ENCODE results near the gene RGS5.

Gene RGS5

DNA sequence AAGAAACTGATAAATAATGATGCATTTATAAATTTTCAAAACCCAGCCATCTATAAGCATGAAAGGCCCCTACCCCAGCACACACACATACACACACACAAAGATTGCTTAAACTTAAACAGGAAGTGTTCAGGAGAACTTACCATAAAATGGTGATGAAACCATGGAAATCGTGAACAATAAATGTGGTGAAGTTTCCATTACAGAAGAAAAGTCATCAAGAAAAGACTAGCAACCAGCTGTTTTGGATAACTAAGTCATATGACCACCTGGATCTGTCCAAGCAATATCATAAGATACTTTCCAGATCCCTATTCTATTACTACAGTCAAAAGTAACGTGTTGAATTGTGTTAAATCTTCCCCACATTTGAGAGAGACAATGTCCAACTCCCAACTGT, 24.1 kb downstream of the RGS5 start:
- no peak for DNase-seq

DNA sequence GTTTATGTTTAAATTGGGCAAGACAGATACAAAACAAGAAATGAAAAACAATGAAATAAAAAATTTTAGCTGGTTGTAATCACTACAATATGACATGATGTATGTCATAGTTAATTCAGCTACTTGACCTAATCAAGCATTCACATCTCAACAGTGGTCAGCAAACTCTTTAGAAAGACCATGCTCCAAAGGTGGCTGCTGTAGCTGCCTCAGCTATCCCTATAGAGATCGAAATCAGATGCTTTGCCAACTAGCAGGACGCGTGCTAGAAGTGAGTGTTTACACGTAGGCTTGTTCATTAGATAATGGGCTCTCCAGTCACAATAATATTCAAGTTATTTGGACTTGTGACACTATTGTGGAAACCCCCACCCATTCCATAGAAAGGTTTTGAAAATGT, 25.9 kb downstream of the RGS5 start:
- no peak for DNase-seq

DNA sequence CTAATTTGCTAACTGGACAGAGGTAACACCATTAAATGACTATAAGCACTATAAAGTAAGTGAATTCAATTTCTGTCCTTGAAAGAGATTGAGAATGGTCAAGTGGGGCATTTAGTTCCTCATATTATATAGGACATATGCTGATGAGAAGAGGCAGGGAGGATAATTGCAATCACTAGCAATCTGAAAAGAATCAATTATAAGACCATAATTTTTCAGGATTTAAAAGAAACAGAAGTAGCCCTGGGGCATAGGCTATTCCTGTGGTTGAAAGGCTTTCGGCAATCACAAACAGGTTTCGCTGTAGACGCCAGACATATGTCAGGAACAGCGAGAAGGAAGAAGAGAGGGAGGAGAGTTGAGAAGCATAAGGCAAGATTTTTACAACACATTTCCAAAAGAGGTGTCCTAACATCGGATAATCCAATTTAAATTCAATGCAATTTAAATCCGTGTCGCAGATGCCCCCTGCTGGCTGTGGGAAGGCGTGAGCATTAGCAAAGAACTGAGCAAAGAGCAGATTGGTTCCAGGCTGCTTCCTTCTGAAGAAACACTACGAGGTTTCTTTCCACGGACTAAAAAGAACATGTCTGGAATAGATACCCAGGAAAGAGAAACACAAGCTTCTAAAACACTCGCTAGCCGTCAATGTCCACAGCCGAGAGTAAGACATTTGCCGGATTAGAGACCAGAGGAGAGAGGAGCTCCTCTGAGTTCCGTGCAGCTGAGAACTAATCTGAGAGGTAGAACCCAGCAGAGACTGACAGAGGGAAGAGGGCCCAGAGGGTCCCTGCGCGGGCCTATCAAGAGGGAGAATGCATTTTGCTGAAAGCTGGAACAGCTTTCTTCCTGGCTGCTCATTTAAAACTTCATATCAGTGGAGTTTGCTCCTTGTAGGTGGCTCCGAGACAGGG, 27.9 kb downstream of the RGS5 start:
- peak; percentile 67 for DNase-seq

DNA sequence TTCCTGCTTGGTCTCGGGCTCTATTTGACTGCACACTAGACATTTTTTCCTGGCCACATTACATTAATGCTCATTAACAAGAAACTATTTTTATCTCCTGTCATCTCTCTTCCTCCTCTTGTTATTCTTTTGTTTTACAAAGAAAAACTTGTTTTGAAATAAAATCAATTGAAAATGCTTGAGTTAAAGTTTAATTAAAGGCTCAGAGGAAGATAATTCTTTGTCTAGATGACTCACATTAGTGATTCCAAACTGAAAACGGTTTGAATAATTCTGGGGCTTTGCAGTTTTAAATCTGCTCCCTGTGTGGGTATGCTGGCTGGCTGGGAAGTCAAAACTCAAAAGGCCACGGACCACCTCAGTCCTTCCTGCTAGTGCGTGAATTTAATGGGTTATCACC, 29.6 kb downstream of the RGS5 start:
- DNase-seq, result no peak

DNA sequence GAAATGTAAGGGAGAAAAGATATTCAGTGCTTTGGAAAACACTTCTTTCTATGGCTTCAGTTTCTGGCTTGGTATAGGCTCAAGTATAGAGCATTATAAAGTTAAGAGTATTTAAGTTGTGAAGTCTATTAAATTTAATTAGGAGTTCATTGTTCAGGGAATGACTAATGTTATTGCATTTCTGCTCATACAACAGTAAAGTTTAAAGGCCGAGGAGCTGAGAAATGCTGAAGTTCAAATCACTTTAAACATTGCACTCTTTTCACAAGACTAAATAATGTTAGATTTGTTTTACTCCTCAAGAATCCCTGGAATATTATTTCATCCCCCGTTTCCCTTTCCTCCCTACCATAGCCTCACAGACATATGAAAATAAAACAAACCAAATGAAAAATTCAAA, 30.1 kb downstream of the RGS5 start:
- DNase-seq, result no peak

DNA sequence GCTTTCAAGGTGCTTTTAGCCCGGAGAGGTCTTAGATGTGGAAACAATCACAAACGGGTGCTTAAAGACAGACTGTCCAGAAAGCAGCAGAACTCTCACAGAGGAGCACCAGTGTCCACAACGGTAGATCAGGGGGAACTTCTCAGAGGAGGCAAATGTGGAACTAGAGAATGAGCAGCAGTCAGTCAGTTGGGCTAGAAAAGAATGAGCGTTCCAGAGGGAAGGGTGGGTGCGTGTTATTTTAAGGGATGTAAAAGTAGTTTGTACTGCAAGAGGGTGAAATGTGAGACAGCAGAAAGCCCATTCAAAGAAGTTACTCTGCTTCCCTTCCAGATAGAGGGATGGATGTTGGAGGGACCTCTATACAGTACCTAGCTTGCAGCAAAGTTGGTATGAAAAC, 30.9 kb downstream of the RGS5 start:
- DNase-seq, result no peak

DNA sequence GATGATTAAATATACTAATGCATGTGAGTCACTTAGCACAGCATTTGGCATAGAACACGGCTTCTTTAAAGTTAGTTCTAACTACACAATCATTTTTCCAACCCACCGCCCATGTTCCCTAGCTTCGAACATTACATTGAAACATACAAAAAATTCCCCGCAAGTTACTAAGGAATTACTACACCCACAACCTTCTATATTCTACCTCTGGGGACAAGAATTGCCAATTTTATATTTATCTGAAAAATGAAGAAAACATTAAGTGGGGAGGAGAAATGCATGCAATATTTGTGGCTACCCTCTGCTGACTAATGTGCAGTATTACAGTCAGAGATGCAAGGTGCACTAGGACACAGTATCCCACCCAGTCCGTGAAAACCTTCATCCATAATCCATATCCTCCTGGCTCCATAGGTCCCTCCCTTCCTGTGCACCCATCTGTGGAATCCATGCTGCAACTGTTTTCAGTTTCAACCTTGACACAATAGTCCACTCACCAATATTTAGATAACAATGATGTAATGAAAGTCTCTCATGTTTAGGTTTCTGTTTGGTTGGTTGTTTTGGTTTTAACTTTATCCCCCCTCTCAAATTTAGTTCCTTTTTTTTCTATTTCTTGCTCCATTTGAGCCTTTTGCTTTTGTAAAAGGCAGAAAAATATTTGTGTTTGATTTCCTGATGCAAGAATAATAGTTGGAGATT, 31.6 kb downstream of the RGS5 start:
- DNase-seq, result peak; percentile 62

DNA sequence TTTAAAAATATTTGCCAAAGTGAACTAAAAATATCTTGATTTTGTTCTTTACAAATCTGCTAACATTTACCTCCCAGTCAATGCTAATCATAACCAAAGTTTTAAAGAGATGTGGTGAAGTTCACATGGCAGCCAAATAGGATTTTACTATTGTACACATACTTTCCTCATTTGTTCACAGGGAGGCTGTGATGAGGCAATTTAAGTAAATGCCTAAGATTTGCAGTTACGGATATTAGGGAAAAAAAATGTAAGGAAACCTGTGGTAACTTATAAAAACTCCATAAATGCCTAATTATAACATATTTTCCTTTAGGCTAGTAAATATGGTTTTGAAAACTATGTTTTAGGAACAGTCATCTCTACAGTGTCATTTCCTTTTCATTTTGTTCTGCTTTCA, 32.4 kb downstream of the RGS5 start:
- DNase-seq, result no peak

DNA sequence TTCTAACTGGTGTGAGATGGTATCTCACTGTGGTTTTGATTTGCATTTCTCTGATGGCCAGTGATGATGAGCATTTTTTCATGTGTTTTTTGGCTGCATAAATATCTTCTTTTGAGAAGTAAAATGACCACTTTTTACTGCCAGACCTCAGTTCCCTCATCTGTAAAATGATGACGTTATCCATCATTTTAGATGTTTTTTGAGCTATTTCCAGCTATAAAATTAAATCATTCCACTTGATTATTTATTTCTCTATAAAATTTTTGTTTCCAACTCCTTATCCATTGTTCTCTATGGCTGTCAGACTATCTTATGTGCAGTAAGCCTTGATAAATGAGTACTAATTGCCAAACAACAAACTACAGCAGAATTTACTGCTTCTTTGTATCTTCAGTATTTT, 33.2 kb downstream of the RGS5 start:
- DNase-seq, result no peak

DNA sequence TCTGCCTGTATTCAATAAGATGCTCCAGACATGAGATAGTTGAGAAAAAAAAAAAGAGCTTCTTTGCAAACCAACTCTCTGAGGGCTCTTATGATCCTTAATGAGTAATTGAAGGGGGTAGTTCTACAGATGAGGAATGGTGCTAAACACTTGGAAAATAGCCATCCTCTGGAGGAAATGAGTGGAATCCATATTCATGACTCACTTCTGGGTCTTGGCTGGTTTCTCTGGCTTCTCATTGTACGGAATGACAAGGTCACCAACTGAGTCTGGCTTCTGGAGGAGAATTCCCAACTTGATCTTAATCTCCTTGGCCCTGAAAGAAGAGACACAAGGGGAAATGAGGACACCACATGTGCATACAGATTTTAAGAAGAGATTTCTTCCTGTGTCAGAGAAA, 34.7 kb downstream of the RGS5 start:
- DNase-seq, result no peak

DNA sequence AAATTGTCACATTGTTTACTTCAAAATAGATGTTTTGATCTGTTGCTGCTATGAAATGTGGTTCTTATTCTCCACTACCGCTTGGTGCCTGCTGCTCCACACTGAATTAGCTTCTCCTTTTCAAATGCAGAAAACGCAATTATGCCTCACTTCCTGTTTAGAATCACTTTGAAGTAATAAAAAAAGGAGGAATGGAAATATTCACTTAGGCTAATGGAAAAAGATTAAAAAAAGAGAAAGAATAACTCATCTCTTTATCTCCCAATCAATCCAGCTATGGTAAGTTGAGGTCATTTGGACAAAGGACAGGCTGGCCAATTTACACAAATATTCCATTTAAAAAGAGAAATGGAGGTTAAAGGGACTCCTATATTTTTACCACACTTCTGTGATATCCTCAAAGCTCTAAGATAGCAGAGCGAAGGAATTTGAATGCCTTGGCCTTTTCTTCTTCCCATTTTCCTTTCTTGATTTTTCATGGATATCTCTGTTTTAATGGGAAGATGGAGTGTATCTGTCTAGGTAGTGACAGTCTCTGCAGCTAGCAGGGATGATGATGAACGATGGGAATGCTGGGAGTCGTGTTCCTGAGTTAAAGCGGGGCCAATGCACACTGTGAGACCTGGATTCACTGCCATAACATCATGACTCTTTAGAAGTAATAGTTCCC, 35.7 kb downstream of the RGS5 start:
- DNase-seq, result peak; percentile 24

DNA sequence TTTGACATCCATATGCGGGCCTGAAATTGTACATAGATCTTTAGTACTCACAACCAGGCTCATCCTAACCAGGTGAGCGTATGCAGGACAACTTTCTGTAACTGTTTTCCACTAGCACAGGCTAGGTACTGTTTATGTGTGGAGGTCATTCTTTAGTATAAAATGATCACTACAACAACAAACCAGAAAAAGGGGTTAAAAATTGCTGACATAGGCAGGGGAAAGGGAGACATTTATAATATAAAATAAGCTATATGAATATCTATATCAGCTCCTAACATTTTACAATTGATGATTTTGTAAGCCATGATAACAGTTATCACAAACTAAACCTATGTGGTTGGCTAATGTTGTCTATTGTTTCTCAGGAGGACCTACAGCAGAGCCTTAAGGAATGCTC, 37.6 kb downstream of the RGS5 start:
- DNase-seq, result no peak

DNA sequence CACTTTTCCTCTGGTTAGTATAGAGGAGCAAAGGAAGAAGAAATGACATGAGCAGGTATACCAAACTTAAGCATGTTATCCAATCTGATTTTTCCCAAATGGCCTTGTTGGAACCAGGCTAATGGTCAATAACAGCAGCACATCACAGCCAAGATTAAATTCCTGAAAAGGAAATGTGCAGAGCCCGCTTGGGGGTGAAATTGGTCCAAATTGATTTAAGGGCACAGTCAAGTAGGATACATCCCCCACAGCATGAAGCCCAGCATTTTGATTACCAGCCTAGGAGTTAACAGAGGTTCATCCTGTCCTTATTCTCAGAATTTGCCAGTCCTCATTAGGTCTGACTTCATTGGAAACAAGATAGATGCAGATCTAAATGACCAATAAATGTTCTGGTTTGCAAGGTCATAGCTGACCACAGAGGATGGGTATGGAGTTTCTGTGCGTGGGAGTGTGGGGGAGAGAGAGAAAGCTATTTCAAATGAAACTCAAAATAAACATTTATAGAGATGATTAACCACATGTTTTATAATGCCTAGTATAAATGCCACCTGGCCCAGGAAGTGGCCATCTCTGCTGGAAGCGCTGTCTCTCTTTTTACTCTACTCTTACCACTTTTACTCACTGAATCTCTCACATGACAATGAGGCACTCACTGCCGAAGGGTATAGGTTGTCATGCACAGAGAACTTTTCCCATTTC, 38.7 kb downstream of the RGS5 start:
- DNase-seq, result peak; percentile 83

DNA sequence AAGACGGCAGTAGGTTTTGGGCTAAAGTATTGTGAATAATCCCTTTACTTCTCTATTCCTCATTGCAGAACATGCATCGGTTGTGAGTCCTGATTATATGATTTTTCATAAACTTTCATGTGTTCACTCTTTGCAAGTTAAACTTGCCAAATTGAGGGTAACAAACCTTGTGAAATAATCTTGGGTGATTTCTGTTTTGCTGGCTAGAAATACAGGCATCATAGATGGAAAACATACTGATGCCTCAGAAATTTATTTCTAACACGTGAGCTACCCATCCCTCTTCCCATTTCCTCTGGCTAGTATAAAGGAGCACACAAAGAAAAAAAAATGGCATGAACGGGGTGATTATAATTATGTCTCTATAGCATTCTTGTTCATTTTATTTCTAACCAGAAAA, 39.6 kb downstream of the RGS5 start:
- peak; percentile 83 for DNase-seq

DNA sequence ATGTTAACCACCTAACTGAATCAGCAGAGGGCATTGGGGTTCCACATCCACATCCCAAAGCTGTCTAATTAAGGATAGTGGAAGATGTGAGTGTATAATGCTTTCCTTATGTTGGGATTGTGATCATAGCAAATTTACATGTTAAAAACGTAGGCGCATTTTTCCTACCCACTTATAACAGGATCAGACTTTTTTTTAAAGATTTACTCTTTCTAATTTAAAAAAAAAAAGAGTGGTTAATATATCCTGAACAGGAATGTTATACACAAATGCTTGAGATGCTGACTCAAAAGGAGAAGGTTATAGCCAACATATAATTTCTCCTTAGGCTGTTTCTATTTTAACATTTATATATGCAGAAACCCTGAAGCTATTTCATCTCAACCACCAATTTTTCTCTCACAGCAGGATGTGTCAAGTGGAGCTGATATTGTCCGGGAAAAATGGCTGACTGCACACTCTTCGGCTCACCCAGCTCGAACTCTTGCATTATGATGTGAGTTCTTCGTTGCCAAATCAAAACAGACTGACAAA, 40.3 kb downstream of the RGS5 start:
- peak; percentile 55 for DNase-seq

DNA sequence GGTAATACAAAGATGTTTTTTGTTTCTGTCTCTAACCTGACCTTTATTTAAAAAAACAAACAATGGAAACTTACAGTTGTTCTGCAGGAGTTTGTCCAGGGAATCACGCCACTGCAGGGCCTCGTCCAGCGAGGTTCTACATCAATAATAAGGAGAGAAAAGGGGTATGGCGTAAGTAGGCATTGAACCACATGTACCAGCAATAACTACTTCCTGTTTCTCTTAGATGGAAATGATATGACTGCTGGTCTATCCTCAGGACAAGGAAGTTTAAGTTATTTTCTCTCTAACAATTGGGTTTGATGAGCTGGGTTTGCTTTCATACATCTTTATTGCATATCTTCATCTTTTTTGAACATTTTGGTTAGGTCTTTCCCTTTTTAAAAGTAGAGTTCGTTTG, 40.9 kb downstream of the RGS5 start:
- DNase-seq, result no peak

DNA sequence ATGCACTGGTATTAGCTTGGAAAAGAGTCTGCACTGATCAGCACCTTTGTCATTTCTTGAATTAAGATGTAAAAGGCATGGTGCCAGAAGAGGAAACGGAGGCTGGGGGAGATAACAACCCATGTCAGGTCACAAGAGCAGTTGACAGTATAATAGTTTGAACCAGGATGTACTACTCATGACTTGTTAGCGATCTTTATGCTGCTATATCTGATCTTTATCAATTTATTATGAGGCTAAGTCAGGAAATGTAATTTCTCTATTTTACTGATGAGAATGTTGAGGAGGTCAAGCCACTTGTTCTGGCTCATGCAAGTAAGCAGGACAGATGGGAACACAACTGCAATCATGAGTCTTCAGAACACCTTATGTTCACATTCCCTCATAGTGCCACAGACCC, 41.4 kb downstream of the RGS5 start:
- DNase-seq, result no peak

DNA sequence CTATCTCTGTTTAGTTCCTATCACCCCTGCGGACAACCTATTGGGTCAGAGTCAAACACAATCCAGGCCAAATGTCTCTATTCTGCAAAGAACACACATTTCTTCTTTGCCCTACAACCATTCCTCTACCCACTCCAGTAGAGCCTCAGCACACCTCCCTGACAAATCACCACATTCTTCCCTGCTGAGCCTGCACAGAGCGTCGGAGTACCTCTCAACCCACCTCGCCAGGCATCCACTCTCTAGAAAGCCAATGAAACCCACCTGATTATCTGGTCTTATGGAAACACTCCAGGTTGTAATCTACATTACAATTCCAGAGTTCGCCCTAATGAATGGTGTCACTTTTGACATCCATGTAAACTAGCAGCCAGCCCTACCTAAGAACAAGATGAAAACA, 47.1 kb downstream of the RGS5 start:
- no peak for DNase-seq

DNA sequence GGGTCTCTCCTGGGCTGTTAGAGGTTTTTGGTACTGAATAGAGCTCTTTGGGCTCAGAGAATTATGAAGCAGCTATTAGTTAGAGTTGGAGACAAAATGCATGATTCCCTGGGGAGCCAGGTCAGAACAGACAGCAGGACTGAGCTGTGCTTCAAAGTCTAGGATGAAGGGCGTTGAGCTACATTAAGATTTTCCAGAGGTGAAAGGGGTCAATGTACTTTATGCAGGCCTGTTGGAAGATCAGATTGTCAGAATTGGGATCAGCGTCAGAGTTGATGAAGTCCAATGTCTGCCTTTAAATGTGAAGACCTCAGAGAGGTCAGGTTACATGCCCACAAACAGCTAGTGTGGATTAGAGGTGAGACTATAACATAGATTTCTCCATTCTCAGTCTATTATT, 53.8 kb downstream of the RGS5 start:
- DNase-seq, result no peak

DNA sequence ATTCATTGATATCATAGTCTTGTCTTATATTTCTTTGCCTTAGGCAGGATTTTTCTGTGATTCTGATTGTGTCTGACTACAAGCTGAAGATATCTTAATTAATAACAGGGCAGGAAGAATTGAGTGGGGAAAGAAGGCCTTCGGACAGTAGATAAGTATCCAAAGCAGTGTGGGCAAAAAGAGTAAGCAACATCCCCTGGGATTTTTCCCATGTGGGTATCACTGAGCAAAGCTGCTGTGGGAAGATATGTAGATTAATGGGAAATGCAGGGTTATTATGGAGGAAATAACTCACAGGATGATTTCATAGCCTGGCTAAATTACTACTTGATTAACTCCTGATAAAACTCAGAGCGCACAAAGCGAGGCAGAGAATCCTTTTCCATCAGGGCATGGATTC, 55.7 kb downstream of the RGS5 start:
- DNase-seq, result no peak

DNA sequence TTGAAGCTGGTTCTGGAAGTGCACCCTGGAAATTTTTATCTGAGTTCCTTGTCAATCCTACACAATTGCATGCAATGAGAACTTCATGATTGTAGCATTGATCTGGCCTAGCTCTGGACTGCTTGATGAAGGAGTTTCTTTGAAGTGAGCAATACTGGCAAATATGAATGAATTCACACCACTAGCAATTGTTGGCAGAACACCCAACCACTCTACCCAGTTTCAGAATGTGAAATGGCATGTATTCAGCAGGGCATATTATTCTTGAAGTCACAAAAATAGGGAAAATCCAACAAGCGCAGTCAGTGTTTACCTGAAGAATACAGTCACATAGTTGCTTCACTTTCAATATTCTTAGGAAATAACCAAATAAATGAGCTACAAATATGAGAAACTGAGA, 57.3 kb downstream of the RGS5 start:
- no peak for DNase-seq

DNA sequence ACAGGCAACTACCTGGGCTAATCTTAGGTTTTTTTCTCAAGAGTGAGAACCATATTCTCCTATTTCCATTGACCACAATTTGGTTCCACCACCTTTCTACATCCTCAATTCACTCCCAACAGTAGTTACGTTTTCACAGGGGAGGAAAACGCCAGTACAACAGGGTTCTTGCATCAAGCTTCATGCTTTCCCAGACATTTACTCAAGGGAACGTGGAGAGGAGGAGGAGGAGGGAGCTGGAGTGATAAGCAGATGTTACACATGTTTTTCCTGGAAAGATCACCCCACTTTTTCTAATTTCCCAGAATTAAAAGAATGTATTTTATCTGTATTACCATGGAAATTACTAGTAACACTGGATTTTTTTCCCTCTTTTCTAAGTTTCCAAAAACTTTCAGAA, 58.3 kb downstream of the RGS5 start:
- no peak for DNase-seq

DNA sequence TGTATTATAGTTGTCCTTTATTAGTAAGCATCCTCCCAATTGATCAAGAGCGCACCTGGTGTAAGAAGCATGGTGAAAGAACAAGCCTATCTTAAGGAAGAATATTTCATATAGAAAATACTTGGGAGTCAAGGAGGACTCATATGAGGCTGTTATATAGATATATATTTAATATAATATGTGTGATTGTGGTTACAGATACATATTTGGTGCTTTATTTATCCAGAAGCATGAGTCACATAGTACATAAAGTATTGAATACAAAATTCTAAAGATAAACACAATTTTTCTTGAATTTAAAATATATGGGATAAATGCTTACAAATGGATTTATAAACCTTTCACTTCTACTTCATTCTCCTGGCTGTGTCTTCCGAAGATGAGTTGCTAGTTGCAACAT, 60.6 kb downstream of the RGS5 start:
- DNase-seq, result no peak
